Astrocyte of the cerebellum (primary cell): ENCODE results near the gene PALLD.

Source experiments
- DNase-seq: peaks from one replicate; pipeline ENCODE4 v3.0.0-alpha.2; 2011; ENCODE audit warnings: low read depth
- H3K4me3 ChIP-seq: 2 replicates; pipeline ENCODE4 v1.5.1; 2011; ENCODE audit warnings: mild to moderate bottlenecking, low read depth, low read length, moderate library complexity
- in situ Hi-C: cut with HindIII; loops from 2 replicates; pipeline ENCODE4 v1.10.0; 2017; ENCODE audit warnings: low sequenced_read_pairs
- TF ChIP-seq, protein P1 (sequence below): IDR thresholded peaks from 2 replicates; pipeline ENCODE4 v1.5.1; 2012; ENCODE audit warnings: low read length, low read depth, moderate library complexity, mild to moderate bottlenecking; ENCODE audit errors: missing control alignments

PALLD gene

DNA sequence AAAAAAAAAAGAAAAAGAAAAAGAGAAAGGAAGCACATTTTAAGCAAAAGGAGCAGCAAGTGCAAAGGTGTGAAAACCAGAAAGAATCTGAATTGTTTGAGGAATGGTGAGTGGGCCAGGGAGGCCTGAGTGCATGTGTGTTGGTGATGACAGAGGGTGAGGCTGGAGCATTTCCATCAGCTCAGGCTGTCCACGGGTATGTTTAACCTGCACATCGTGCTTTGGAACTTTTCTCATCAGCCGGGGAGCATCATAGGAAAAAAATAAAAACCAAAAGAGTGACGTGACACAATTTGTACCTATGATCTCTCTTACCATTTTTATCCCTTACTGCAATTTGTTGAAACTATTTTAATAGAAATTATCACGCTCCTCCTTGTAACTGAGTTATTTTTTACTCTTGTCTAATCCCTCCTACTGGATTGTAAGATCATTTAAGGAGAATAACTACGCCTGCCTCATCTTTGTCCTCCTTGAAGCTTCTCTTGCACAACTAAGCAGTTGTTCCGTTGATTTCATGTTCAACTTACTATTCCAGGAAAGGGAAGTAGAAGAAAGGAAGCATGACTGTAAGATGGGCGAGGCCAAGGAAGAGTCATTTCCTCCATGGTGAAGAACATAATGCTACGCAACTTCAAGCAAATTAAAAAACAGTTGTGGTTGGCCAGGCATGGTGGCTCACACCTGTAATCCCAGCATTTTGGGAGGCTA, 7.0 kb downstream of the PALLD start:
- TF ChIP-seq, protein P1, sequence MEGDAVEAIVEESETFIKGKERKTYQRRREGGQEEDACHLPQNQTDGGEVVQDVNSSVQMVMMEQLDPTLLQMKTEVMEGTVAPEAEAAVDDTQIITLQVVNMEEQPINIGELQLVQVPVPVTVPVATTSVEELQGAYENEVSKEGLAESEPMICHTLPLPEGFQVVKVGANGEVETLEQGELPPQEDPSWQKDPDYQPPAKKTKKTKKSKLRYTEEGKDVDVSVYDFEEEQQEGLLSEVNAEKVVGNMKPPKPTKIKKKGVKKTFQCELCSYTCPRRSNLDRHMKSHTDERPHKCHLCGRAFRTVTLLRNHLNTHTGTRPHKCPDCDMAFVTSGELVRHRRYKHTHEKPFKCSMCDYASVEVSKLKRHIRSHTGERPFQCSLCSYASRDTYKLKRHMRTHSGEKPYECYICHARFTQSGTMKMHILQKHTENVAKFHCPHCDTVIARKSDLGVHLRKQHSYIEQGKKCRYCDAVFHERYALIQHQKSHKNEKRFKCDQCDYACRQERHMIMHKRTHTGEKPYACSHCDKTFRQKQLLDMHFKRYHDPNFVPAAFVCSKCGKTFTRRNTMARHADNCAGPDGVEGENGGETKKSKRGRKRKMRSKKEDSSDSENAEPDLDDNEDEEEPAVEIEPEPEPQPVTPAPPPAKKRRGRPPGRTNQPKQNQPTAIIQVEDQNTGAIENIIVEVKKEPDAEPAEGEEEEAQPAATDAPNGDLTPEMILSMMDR, result no peak
- DNase-seq, result no peak
- H3K4me3 ChIP-seq, result no peak overlapping the region
- in situ Hi-C loops, result no loop called here

DNA sequence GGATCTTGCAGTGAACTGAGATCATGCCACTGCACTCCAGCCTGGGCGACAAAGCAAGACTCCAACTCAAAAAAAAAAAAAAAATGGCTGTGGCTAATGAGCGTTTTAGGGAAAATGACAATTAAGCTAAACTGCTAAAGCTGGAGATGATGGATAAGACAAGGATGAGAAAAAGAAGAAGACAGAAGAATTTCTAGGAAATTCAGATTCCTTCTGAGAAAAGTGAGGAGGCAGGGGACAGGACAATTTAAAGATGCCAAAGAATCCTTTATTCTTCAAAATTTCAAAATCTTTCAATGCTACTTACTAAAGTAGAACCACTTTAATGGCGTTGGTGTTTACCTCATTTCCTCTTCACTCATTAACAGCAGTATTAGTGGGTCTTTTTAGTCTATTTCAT, 7.7 kb downstream of the PALLD start:
- in situ Hi-C loops, result no loop called here
- TF ChIP-seq, protein P1, result no peak
- no peak overlapping the region for H3K4me3 ChIP-seq
- DNase-seq, result no peak

DNA sequence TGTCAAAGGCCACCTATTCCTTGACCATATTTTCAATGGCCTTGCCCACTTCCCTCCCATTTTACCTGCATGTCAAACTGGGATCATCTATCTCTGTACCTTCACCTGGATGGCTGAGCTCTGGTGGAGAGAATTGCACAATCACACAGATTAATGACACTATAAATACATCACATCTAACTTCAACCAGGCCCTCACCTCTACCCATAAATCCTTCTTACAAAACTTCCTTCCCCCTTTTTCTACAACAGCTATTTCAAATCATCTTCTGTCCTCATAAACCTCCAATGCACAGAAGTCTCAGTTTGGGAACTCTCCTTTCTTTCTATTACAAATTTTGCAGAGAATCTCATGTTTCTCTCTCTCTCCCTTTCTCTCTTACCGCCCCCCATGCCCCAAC, 9.2 kb downstream of the PALLD start:
- in situ Hi-C loops, result no loop called here
- no peak for DNase-seq

DNA sequence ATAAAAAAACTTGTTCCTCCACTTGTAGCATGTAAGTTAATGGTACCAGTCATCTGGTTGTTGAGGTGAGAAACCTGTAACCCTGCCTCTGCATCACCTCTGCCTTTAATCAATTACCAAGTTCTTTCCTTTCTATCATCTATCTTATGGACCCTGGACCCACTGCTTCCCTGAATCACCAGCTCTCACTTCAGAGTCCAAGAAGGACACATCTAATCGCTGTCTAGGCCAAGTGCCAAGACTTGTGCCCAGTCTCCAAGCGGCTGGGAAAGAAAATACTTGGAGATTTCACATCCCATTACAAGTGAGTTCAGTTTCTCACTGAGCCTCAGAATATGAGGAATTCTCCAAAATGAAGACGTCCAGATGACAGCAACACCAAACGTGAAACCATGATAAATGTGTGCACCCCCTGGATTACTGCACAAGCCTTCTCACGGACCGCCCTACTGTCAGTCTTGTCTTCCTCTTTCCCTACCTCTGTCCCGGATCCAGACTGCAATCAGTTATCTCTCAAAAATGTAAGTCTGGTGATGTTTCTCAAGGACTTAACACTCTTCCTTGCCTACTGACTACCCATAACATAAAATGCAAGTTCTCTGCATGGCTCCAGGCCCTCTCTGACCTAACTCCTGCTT, 10.4 kb downstream of the PALLD start:
- no peak overlapping the region for H3K4me3 ChIP-seq
- TF ChIP-seq, protein P1, result no peak
- in situ Hi-C loops, result no loop called here
- DNase-seq, result no peak

More for the DNA sequence above, 9.2 kb downstream of the PALLD start:
- TF ChIP-seq, protein P1, result no peak
- no peak overlapping the region for H3K4me3 ChIP-seq

DNA sequence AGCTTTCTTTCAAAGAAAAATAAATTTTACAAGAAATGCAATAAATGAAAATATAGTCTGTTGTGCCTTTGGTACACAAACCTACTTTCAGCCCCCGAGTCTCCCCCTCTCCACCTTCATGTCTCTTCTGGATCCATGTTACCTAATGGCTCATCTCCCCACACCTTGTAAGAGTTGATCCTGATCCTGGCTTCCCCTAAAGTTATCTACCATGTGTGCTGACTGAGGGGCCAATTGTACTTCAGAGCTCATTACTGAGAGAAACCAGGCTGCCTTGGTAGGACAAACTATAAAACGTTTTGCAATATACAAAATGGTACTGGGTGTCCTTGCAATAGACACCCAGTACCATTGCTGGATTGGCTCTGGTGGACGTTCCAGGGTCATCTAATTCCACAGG, 11.8 kb downstream of the PALLD start:
- no peak for DNase-seq
- TF ChIP-seq, protein P1, result no peak
- no peak overlapping the region for H3K4me3 ChIP-seq
- in situ Hi-C loops, result no loop called here

DNA sequence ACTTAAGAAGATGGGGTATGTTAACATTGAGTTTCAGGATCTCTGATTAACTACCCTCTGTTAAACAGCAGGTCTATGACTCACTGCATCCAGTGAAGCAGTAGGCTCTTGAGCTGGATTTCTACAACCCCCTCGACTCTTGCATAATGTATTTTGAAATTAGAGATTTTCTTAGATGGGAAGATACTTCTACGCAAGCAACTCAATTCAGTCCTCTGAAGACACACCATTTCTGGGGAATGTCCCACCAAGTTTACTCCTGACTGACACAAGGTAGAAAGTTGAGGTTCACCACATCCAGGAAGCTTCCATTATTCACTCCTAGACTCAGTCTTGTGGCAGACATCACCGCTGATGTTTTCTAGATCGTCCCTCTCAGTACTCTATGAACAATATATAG, 12.9 kb downstream of the PALLD start:
- no peak overlapping the region for H3K4me3 ChIP-seq
- in situ Hi-C loops, result no loop called here
- no peak for DNase-seq
- TF ChIP-seq, protein P1, result no peak
